GM18498 (cell line): ENCODE results near the gene ANO4.
"Not testable (repeated sequence)": the region's sequence is repeated elsewhere in the genome, so short reads cannot be mapped to it uniquely, and the experiment has no call there.

Source experiments
- ATAC-seq: cut with Tn5 transposase; IDR thresholded peaks from one replicate; pipeline ENCODE4 v1.9.1; 2021; ENCODE audit warnings: mild to moderate bottlenecking, moderate library complexity; ENCODE audit not compliant: unreplicated experiment

ANO4 gene

DNA sequence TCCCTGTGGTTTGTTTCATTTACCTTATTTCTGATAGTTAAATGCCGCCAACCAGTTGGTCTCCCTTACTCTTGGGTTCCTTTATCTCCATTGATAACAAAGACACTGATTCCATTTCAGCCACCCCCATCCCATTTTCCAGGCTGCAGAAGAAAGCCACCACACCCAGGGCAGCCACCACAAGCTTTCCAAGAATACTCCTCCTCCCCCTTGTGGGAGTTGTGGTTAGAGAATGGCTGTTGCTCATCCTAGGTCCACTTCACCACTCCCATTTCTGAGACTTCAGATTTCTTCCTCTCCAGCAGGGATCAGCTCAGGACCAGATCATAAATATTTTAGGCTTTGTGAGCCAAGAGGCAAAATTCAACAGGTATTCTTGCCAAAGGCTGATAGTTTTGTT lies 73.9 kb downstream of the ANO4 start:
- no peak for ATAC-seq

DNA sequence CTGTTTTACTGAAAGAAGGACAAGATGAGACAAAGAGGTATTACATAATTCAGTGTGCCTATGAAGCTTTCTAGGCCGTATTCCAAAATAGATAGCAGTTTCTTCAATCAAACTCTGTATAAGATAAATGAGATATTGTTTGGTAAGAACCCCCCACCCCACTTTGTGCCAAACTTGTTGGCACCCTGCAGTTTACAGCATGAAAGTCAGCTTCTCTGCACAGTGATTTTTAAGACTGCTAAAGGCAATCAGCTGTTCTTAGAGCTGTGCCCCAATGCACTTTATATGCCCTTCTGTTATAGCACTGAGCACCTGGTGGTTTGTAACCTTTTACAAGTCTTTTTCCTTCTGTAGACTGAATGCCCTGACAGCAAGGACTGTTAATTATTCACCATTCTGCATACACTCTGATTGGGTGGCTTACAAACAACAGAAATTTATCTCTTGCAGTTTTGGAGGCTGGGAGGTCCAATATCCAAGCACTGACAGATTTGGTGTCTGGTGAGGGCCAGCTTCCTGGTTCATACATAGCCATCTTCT lies 76.7 kb downstream of the ANO4 start:
- no peak for ATAC-seq

- ATAC-seq = no peak
These were observed 80.6 kb downstream of the ANO4 start for GRCh38 chr12:100875156-100875555.

GRCh38 chr12:100875771-100876170 lies 81.2 kb downstream of the ANO4 start:
- ATAC-seq = no peak

DNA sequence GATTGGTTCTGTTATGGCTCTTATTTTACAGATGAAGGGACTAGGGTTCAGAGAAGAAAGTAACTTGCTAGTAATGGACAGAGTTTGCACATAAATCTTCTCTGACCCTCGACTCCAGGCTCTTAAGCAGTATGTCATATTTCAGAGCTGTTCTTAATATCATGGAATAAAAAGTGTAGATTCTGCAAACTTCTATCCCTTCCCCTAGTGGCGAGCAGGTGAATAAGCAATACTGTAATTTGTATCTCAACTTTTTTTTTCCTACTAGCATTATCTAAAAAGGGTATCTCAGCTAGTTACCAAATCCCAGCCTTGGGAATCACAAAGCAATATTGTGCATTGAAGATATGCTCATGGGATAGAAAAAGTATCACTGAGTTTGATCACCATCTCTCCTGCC lies 83.2 kb downstream of the ANO4 start:
- ATAC-seq = no peak

- ATAC-seq = no peak
These were observed 100.6 kb downstream of the ANO4 start for GRCh38 chr12:100895192-100895591.

GRCh38 chr12:100896192-100896591 lies 101.6 kb downstream of the ANO4 start:
- ATAC-seq = no peak

DNA sequence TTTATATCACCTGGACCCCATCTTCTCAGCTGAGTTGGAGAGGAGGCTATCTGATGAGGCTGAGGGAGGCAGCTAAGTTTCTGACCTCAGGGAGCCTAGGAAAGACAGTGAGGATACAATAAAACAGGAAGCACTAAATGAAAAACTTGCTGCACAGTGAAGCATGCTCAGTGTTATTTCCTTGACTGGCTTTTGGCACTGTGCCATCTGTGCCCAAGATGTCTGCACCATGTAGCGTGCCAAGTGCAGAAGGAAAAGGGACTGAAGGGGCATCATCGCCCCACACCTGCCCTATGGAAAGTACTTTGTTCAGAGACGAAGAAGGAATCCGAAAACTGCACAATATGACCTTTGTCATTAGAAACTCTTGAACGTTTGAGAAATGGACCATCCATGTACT lies 102.7 kb downstream of the ANO4 start:
- ATAC-seq = no peak

DNA sequence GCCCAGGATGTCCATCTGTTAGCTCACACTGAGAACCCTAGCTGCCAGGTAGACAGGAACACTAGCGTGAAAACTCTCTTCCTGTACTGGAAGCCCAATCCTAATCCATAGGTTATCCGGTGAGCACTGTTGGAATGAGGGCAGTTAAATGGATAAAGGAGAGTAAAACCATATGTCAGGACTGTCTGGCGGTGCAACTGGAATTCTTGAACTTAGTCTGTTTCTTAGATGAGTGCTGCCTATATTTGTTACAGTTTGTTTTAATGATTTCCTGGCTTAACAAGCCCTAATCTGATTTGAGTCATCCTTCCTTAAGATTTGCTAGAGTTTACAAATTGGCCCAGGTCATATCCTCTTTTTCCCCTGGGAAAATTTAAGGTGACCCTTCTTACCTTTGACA lies 104.7 kb downstream of the ANO4 start:
- no peak for ATAC-seq

DNA sequence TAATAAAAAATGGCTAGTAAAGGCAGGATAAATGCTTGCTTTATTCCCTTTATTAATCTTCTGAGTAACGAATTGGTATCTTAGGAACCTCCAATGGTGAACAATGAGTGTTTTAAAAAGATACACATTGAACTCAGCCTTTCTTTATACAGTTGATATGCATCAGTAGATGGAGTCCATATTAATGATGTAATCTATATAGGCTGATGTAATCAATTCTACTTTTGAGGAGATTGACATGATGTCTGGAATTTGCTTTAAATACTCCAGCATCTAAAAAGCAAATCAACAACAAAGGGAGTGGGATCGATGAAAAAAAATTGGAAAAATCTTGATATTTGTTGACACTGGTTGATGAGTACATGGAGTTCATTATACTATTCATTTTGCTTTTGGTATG lies 106.2 kb downstream of the ANO4 start:
- ATAC-seq = no peak

DNA sequence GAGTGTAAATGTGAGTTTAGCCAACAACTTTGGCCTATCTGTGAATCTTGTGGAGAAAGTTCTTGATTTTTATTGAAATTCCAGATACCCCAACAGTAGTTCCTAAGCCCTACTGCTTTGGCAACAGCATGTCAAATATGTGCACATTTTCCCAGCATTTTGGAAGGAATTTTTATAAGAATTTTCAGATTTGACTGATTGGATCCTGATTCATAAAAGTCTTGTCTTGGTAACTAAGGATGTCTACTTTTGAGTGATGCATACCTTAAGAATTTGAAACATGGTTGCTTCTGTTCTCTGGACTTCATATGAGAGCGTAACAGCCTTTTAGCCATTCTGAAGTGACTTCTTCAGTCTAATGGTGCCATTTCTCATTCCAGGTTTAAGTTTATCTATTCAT lies 106.7 kb downstream of the ANO4 start:
- ATAC-seq = no peak

- ATAC-seq = no peak
These were observed 109.7 kb downstream of the ANO4 start for GRCh38 chr12:100904270-100904669.

DNA sequence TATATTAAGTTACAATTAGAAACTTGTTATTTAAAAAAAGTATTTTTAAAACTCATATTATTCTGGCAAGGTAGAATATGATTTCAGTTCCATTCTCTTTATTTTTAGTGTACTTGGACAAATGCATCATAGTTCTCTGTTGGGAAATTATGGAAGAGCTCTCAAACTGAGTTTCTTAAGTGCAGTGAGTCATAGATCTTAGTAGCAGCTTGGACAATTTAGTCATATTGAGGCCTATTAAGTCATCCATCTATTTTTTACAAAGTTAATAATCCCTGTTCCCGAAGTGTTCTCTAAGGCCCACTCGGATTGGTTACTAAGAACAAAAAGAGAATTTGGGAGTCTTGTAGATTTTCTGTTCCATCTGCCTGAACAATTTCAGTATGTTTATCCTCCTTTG lies 113.9 kb downstream of the ANO4 start:
- ATAC-seq = no peak

DNA sequence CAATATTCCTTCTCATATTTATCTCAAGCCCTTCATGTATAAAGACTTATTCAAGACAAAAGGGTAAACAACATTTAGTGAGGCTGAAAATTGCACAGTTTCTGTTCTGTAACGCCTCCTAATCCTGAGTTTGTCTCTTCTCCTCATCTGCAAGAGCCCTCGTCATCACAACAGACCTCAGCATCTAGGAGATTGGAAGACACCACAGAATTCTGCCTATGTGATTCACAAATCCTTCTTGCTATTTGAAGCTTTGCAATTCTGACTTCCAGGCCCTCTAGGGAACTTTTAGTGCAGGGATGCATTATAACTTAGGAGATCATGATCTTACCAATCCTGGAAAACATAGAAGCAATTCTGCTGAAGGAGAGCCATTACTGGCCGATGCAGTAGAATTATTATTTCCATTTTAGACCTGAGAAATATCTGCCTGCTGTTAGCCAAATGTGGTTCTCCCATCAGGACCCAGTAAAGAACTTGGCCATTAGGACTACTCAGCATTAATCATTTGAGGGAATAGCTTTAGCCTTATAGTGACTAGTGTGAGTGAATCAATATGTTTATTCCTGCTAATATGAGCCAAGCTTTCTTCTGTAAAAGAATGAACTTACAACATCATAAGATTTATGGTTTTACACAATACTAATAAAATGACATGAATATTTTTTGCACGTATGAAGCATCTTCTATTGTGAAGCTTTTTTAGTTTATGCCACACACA lies 119.5 kb downstream of the ANO4 start:
- ATAC-seq = no peak

- no peak for ATAC-seq
These were observed 124.5 kb downstream of the ANO4 start for GRCh38 chr12:100919116-100919515.

DNA sequence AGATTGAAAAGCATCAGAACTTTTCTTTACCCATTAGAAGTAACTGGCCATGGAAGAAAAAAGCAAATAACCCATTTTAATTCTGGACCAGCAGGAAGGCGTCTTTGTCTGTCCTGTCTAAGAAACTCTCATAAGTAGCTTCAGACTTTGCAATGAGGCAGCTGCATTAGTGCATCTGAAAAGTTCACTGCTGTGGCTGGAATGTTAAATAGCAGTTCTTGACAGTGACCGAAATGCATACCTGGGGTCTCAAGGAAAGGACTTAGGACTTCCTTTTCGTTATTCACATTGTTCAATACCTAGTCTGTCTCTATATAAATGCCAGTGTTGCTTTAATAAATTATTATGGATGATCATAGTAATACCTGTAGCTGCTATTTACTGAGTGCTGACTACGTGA lies 125.9 kb downstream of the ANO4 start:
- ATAC-seq = no peak

DNA sequence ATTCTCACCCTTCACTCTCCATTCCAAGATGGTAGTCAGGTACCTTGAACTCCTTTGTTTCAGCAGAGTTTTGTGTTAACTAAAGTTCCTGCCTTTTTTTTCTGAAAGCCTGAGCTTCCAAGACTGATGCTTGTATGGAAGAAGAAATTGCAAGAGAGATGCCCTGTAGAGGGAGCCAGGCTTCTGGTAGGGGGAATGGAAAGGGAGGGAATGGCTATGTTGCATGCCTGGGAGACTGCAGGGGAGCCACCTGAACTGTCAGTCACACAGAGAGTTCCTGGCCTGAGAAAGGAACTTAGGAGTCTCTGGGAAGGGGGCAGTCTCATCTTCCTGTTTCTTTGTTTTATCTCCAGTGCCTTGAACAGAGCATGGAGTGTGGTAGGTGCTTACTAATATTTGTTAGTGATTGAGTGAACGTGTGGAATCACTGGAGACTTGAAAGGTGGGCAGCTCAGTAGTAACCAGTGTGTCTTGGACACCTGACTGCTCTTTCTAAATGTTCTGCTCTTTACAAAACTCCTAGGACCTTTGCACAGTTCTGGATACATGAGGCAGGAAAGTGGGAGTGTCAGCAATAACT lies 132.2 kb downstream of the ANO4 start:
- ATAC-seq = no peak

- ATAC-seq = no peak
These were observed 133.2 kb downstream of the ANO4 start for GRCh38 chr12:100927826-100928225.

GRCh38 chr12:100932571-100932970 lies 138.0 kb downstream of the ANO4 start:
- no peak for ATAC-seq

GRCh38 chr12:100933531-100933930 lies 139.0 kb downstream of the ANO4 start:
- not testable (repeated sequence) for ATAC-seq

DNA sequence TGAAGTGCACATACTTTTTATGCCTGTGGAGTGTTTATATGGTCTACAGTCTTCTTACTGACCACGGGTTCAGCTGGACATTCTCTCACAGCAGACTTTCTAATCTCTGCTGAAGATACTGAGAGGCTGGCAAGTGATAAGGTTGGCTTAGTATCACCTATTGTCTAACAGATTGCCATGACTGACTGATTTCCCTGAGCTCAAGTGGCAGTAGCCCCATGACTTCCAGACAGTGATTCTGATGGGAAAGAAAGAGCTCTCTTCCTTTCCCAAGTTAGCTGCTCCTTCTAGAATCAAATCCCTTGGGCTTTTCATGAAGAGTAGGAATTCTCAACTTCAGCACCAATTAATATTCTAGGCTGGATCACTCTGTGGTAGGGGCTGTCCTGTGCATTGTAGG lies 141.4 kb downstream of the ANO4 start:
- ATAC-seq = no peak

DNA sequence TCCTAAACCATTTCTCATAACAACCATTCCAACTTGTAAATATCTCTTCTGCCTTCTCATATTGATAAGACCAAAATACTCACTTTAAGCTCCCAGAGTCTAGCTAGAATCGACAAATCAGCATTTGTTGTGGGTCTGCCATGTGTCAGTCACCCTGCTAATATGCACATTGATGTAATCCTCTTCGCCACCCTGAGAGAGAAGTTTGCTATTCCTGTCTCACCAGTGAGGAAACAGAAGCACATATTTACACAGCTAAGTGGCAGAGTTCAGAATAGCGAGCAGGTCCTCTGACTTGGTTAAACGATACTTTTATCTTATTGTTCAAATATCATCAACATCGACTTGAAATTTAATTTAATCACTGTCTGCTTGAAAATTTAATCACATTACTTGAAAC lies 142.1 kb downstream of the ANO4 start:
- ATAC-seq = no peak

DNA sequence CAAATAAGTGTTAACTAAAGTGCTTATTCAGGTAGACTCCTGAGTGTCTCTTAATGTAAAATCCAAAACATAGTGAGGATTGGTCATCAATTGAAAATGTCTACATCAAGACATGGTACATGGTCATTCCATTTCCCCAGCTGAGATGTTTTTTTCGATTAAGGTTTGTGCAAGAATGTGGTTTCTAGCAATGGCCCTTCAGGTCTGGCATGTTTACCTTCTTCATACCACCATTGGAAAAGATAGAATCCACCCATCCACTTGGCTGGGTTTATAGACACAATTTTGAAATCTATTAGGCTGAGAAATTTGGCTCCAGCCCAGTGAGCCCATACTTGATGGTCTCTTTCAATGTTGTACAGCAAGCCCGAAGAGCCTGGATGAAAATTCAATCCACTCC lies 145.9 kb downstream of the ANO4 start:
- no peak for ATAC-seq
